ENCODE measurements around the gene SPEF1.

GRCh38 chr20:3735768-3736167 is 45.5 kb downstream of the SPEF1 start:
- TF ChIP-seq ZNF384 (IDR thresholded peaks at IDR 0.05) (no peak), SUZ12 (IDR thresholded peaks at IDR 0.05) (no peak), HDGF (IDR thresholded peaks at IDR 0.05; ENCODE audit: borderline replicate concordance) (no peak)
